ENCODE results near the gene TNIK. TPM values are rescaled to one million over a fixed set of nuclear protein-coding genes. Genes with fewer than 3 reads are reported as not detected.

TNIK gene
- total and polyA plus RNA-seq, 2 donors from 2014 or later, result 3.6 to 48.9 TPM

- no peak overlapping the region for H3K9ac ChIP-seq (ENCODE audit: low read length in 3 of 3)
- DNase-seq, result peak in 1 of 5 donors; percentile 16
Measured at GRCh38 chr3:171038342-171038741, 421.9 kb downstream of the TNIK start.

GRCh38 chr3:171028779-171029232 is 431.4 kb downstream of the TNIK start:
- H3K4me1 ChIP-seq (ENCODE audit: control insufficient read depth in 2 of 3, insufficient read depth in 2 of 3, low read depth in 1 of 3, low read length in 3 of 3), result peaks cover 0 to 11% (median 7%) of the 10 kb centered on the region in 3 donors
- intact Hi-C loops (cut with DNase I), result no loop called here
- no peaks in the 10 kb centered on the region for H3K27me3 ChIP-seq (ENCODE audit: control insufficient read depth, insufficient read depth, low read length)
- H3K27ac ChIP-seq (ENCODE audit: low read depth in 2 of 2, low read length in 2 of 2), result peak overlapping the region; percentile 49 to 81
- H3K36me3 ChIP-seq (ENCODE audit: control insufficient read depth in 2 of 3, insufficient read depth in 3 of 3, low read length in 3 of 3), result no peaks in the 10 kb centered on the region
- no peaks in the 10 kb centered on the region for H3K9me3 ChIP-seq (ENCODE audit: control insufficient read depth in 2 of 3, insufficient read depth in 1 of 3, low read length in 3 of 3)
- TF ChIP-seq CTCF (IDR thresholded peaks at IDR 0.05; ENCODE audit: borderline replicate concordance, extremely low read depth, insufficient read depth), result no peak
- no peak for FAIRE-seq
- H3K9ac ChIP-seq (ENCODE audit: low read length in 3 of 3), result peak overlapping the region in 1 of 3 donors; percentile 41
- DNase-seq, result peak in 2 of 5 donors; percentile 13 to 35
- H3K4me3 ChIP-seq (ENCODE audit: low read length in 3 of 3), result peak overlapping the region; percentile 23 to 66 (median 59)

More at GRCh38 chr3:171038342-171038741, 421.9 kb downstream of the TNIK start:
- H3K4me3 ChIP-seq (ENCODE audit: low read length in 3 of 3), result no peak overlapping the region
- H3K36me3 ChIP-seq (ENCODE audit: control insufficient read depth in 2 of 3, insufficient read depth in 3 of 3, low read length in 3 of 3), result no peaks in the 10 kb centered on the region
- no peak overlapping the region for H3K27ac ChIP-seq (ENCODE audit: low read depth in 2 of 2, low read length in 2 of 2)
- no peak for TF ChIP-seq CTCF (IDR thresholded peaks at IDR 0.05; ENCODE audit: borderline replicate concordance, extremely low read depth, insufficient read depth)
- intact Hi-C loops (cut with DNase I), result no loop called here
- no peak for FAIRE-seq
- H3K9me3 ChIP-seq (ENCODE audit: control insufficient read depth in 2 of 3, insufficient read depth in 1 of 3, low read length in 3 of 3), result no peaks in the 10 kb centered on the region
- H3K27me3 ChIP-seq (ENCODE audit: control insufficient read depth, insufficient read depth, low read length), result no peaks in the 10 kb centered on the region
- no peaks in the 10 kb centered on the region for H3K4me1 ChIP-seq (ENCODE audit: control insufficient read depth in 2 of 3, insufficient read depth in 2 of 3, low read depth in 1 of 3, low read length in 3 of 3)

DNA sequence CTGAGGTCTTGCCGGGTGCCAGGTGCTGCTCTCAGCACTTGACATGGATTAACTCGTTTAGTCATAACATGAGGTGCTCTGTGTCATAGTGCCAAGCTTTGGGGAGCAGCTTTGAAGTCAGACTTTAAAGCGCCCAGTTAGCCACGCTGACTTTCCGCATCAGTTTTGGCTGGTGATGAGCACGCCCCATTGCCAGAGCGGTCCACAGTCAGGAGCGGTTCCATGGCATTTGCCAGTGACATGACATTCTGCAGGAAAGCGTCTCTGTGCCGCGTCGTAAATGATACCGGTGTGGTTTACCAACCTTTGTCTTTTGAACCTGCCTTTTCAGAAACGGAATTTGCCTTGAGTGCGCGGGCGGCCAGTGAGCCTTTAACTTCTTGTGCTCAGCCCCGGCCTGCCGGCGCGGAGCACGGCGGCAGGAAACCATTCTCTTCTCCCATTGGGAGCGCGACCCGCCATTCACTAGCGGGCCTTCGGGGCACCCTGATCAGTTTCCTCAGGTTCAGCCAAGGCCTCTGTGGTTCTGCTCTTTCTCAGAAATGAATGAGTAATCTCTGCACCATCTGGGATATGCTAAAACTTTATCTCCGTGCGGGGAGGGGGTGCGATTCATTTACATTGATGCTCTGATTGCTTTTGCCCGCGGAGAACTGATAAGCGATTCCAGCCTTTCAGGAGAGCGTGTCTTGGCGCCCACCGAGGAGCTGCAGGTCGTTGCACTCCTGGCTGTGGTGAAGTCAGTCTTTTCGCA is 432.0 kb downstream of the TNIK start:
- Histone ChIP-seq H3K9me3 (ENCODE audit: control insufficient read depth in 2 of 3, insufficient read depth in 1 of 3, low read length in 3 of 3) (no peaks in the 10 kb centered on the region), H3K4me1 (ENCODE audit: control insufficient read depth in 2 of 3, insufficient read depth in 2 of 3, low read depth in 1 of 3, low read length in 3 of 3) (peaks cover 0 to 11% (median 7%) of the 10 kb centered on the region in 3 donors), H3K9ac (ENCODE audit: low read length in 3 of 3) (peak overlapping the region in 2 of 3 donors; percentile 26 to 41), H3K4me3 (ENCODE audit: low read length in 3 of 3) (peak overlapping the region; percentile 23 to 66 (median 59)), H3K27me3 (ENCODE audit: control insufficient read depth, insufficient read depth, low read length) (no peaks in the 10 kb centered on the region), H3K36me3 (ENCODE audit: control insufficient read depth in 2 of 3, insufficient read depth in 3 of 3, low read length in 3 of 3) (no peaks in the 10 kb centered on the region), H3K27ac (ENCODE audit: low read depth in 2 of 2, low read length in 2 of 2) (peak overlapping the region; percentile 58 to 81)
- DNase-seq (peak; percentile 67 to 87 (median 79)), FAIRE-seq (no peak)
- TF ChIP-seq CTCF (IDR thresholded peaks at IDR 0.05; ENCODE audit: borderline replicate concordance, extremely low read depth, insufficient read depth), result no peak
- intact Hi-C loops (cut with DNase I), result no loop called here

Measured in kidney (tissue), 14 donors.